Measurements from ENCODE around the gene ZNF746.

The ZNF746 gene

GRCh38 chr7:149444287-149444686, 53.3 kb downstream of the ZNF746 start:
- Histone ChIP-seq H3K4me1 (ENCODE audit: control insufficient read depth, insufficient read depth, low read length) (no peaks in the 10 kb centered on the region), H3K4me3 (ENCODE audit: low read depth, low read length) (no peak overlapping the region), H3K9me3 (ENCODE audit: control insufficient read depth, insufficient read depth, low read depth, low read length) (no peaks in the 10 kb centered on the region), H3K27ac (ENCODE audit: extremely low read depth, low read depth, low read length) (no peak overlapping the region), H3K36me3 (ENCODE audit: control insufficient read depth in 2 of 2, insufficient read depth in 1 of 2, low read length in 2 of 2) (peaks cover 3 to 63% of the 10 kb centered on the region in 2 experiments; a peak in 2 of 3 replicates)
- ChIA-PET POLR2A (no interaction called here), CTCF (interaction anchor here (0.5 to 0.7 kb wide), 2 partner anchors 182 to 333 kb away, joined by 3 read pairs; partner anchors contain the start of gene ZNF783)
- no peak for TF ChIP-seq KLF9 (tag by site-specific recombination; IDR thresholded peaks at IDR 0.05; ENCODE audit: low read depth)
- TF ChIP-seq ZNF626 (tag by site-specific recombination; IDR thresholded peaks at IDR 0.05) = no peak
- no peak for TF ChIP-seq ZNF292 (tag by site-specific recombination; IDR thresholded peaks at IDR 0.05; ENCODE audit: borderline replicate concordance, low read depth)
- no peak for TF ChIP-seq ZNF335 (tag by site-specific recombination; conservative IDR thresholded peaks at IDR 0.05)
- no peak for TF ChIP-seq MZF1 (tag by site-specific recombination; IDR thresholded peaks at IDR 0.05; ENCODE audit: borderline replicate concordance)
- no peak for TF ChIP-seq ZNF426 (tag by site-specific recombination; IDR thresholded peaks at IDR 0.05)
- TF ChIP-seq ZNF654 (tag by site-specific recombination; IDR thresholded peaks at IDR 0.05; ENCODE audit: low read depth) = no peak
- TF ChIP-seq GLIS2 (tag by site-specific recombination; IDR thresholded peaks at IDR 0.05) = no peak
- no peak for TF ChIP-seq ZSCAN5A (tag by site-specific recombination; IDR thresholded peaks at IDR 0.05)
- no peak for TF ChIP-seq ZNF76 (tag by site-specific recombination; IDR thresholded peaks at IDR 0.05; ENCODE audit: borderline replicate concordance, low read depth)
- no peak for TF ChIP-seq ZNF830 (tag by site-specific recombination; IDR thresholded peaks at IDR 0.05; ENCODE audit: low read depth)
- TF ChIP-seq ZBTB8A (tag by site-specific recombination; IDR thresholded peaks at IDR 0.05) = no peak
- no peak for TF ChIP-seq BCL11A (tag by site-specific recombination; IDR thresholded peaks at IDR 0.05; ENCODE audit: low read depth)
- no peak for TF ChIP-seq ZNF23 (tag by site-specific recombination; IDR thresholded peaks at IDR 0.05; ENCODE audit: borderline replicate concordance)
- no peak for TF ChIP-seq ZFP37 (tag by site-specific recombination; IDR thresholded peaks at IDR 0.05)

- Histone ChIP-seq H3K4me3 (ENCODE audit: low read depth, low read length) (no peak overlapping the region), H3K4me1 (ENCODE audit: control insufficient read depth, insufficient read depth, low read length) (no peaks in the 10 kb centered on the region), H3K27ac (ENCODE audit: extremely low read depth, low read depth, low read length) (no peak overlapping the region), H3K36me3 (ENCODE audit: control insufficient read depth in 2 of 2, insufficient read depth in 1 of 2, low read length in 2 of 2) (peaks cover 3 to 62% of the 10 kb centered on the region in 2 experiments; a peak in 2 of 3 replicates), H3K9me3 (ENCODE audit: control insufficient read depth, insufficient read depth, low read depth, low read length) (no peaks in the 10 kb centered on the region)
- no peak for TF ChIP-seq SCRT1 (tag by site-specific recombination; IDR thresholded peaks at IDR 0.05; ENCODE audit: borderline replicate concordance)
- TF ChIP-seq ZNF623 (tag by site-specific recombination; IDR thresholded peaks at IDR 0.05) = no peak
- TF ChIP-seq ZFP41 (tag by site-specific recombination; IDR thresholded peaks at IDR 0.05; ENCODE audit: borderline replicate concordance) = no peak
- no peak for TF ChIP-seq ZNF488 (tag by site-specific recombination; IDR thresholded peaks at IDR 0.05)
- no peak for TF ChIP-seq ZNF121 (tag by site-specific recombination; IDR thresholded peaks at IDR 0.05)
- no peak for TF ChIP-seq ZNF423 (tag by site-specific recombination; IDR thresholded peaks at IDR 0.05)
- no peak for TF ChIP-seq ZBTB10 (tag by site-specific recombination; IDR thresholded peaks at IDR 0.05)
- TF ChIP-seq ZNF133 (tag by site-specific recombination; IDR thresholded peaks at IDR 0.05) = no peak
- TF ChIP-seq FEZF1 (tag by site-specific recombination; IDR thresholded peaks at IDR 0.05) = no peak
- no peak for TF ChIP-seq REST (tag by site-specific recombination; IDR thresholded peaks at IDR 0.05)
- no peak for TF ChIP-seq ZNF302 (tag by site-specific recombination; IDR thresholded peaks at IDR 0.05; ENCODE audit: low read depth)
- no peak for TF ChIP-seq ZNF530 (tag by site-specific recombination; IDR thresholded peaks at IDR 0.05; ENCODE audit: low read depth)
- ChIA-PET POLR2A (no interaction called here), CTCF (interaction anchor here (0.7 kb wide), 1 partner anchor 181 kb away, joined by 3 read pairs; the partner anchor contains the start of gene ZNF783)
Observed at GRCh38 chr7:149443523-149443922, 54.1 kb downstream of the ZNF746 start.
